SH-SY5Y (cell line): ENCODE measurements around the gene KLF7.

Source experiments
- GATA2 ChIP-seq: IDR thresholded peaks from 2 replicates; pipeline ENCODE4 v1.6.1; 2011; ENCODE audit warnings: mild to moderate bottlenecking, low read depth, low read length
- GATA3 ChIP-seq: IDR thresholded peaks from 2 replicates; pipeline ENCODE4 v1.6.1; 2011; ENCODE audit warnings: low read depth, mild to moderate bottlenecking, low read length, moderate library complexity

- no peak for TF ChIP-seq GATA2
- no peak for TF ChIP-seq GATA3
Measured at GRCh38 chr2:207142461-207142860, 23.3 kb downstream of the KLF7 start.
